Smooth muscle cell (in vitro differentiated cells): ENCODE measurements around the gene SCGB3A1. TPM values are rescaled to one million over a fixed set of nuclear protein-coding genes. Genes with fewer than 3 reads are reported as not detected.

Source experiments
- DNase-seq: peaks from one replicate; lab custom pipeline; 2025; ENCODE audit not compliant: unreplicated experiment; lab: John Stamatoyannopoulos, UW
- H2AFZ ChIP-seq: fragments of 200-600 bp; sonication (generic); 2 replicates; pipeline ENCODE4 v1.6.0; 2016; ENCODE audit warnings: antibody characterized with exemption, low read depth, mild to moderate bottlenecking
- H3F3A ChIP-seq: fragments of 200-600 bp; sonication (generic); 2 replicates; pipeline ENCODE4 v1.6.0; 2017; ENCODE audit warnings: antibody characterized with exemption, low read depth
- H3K27ac ChIP-seq: fragments of 200-600 bp; sonication (generic); 2 replicates; pipeline ENCODE4 v1.5.1; 2016; ENCODE audit warnings: low read depth, mild to moderate bottlenecking
- H3K27me3 ChIP-seq: fragments of 200-600 bp; sonication (generic); 2 replicates; pipeline ENCODE4 v1.6.1; 2016; ENCODE audit warnings: low read depth, mild to moderate bottlenecking
- H3K36me3 ChIP-seq: fragments of 200-600 bp; sonication (generic); 2 replicates; pipeline ENCODE4 v1.5.1; 2016; ENCODE audit warnings: low read depth
- H3K4me1 ChIP-seq: fragments of 200-600 bp; sonication (generic); 2 replicates; pipeline ENCODE4 v1.5.1; 2016; ENCODE audit warnings: low read depth
- H3K4me2 ChIP-seq: fragments of 200-600 bp; sonication (generic); 2 replicates; pipeline ENCODE4 v1.6.0; 2016; ENCODE audit warnings: mild to moderate bottlenecking
- H3K4me3 ChIP-seq: fragments of 200-600 bp; sonication (generic); 2 replicates; pipeline ENCODE4 v1.5.1; 2016; ENCODE audit warnings: mild to moderate bottlenecking
- H3K79me2 ChIP-seq: fragments of 200-600 bp; sonication (generic); 2 replicates; pipeline ENCODE4 v1.6.0; 2016; ENCODE audit warnings: low read depth, mild to moderate bottlenecking
- H3K9ac ChIP-seq: fragments of 200-600 bp; sonication (generic); 2 replicates; pipeline ENCODE4 v1.6.0; 2016; ENCODE audit warnings: low read depth
- H3K9me3 ChIP-seq: fragments of 200-600 bp; sonication (generic); replicated peaks from 2 replicates; pipeline ENCODE4 v1.5.1; 2016; ENCODE audit warnings: low read depth
- H4K20me1 ChIP-seq: fragments of 200-600 bp; sonication (generic); 2 replicates; pipeline ENCODE4 v1.6.0; 2016; ENCODE audit warnings: low read depth
- WGBS: methylation state at CpG from one replicate; pipeline ENCODE4 v1.1.7; 2016; ENCODE audit warnings: low lambda C conversion rate; 5-methylcytosine and 5-hydroxymethylcytosine counted together
- polyA plus RNA-seq: library from polyadenylated mRNA; unstranded; fragments of >200 nt; fragmentation: Nextera tagmentation; extraction: Ambion mirVana; gene quantifications from 2 replicates; pipeline ENCODE4 v1.2.1, GENCODE V29; 2016
- total RNA-seq: library from RNA; depleted of rRNA; stranded (reverse); fragments of >200 nt; gene quantifications from 2 replicates; pipeline ENCODE4 v1.2.3, GENCODE V29; 2014
- TF ChIP-seq, protein P1 (sequence below): fragments of 200-600 bp; sonication (generic); IDR thresholded peaks from 2 replicates; pipeline ENCODE4 v1.5.1; 2017; ENCODE audit warnings: borderline replicate concordance, mild to moderate bottlenecking, antibody characterized with exemption; ENCODE audit not compliant: insufficient read depth, poor library complexity, severe bottlenecking

Gene SCGB3A1
- total and polyA plus RNA-seq, 2 experiments from 2014 or later, result not detected

GRCh38 chr5:180607861-180608571, 16.7 kb upstream of the SCGB3A1 start:
- Histone ChIP-seq H3K4me1 (no peaks in the 10 kb centered on the region), H3K36me3 (no peaks in the 10 kb centered on the region), H3K9me3 (no peaks in the 10 kb centered on the region), H4K20me1 (no peaks in the 10 kb centered on the region), H3K4me2 (no peak overlapping the region), H2AFZ (no peak overlapping the region), H3K27ac (no peak overlapping the region), H3K79me2 (no peaks in the 10 kb centered on the region), H3K27me3 (no peaks in the 10 kb centered on the region), H3K4me3 (no peak overlapping the region), H3K9ac (no peak overlapping the region), H3F3A (no peaks in the 10 kb centered on the region)
- WGBS, result 68% methylated on average over 18 of the region's 18 CpGs
- no peak for DNase-seq
- TF ChIP-seq, protein P1, sequence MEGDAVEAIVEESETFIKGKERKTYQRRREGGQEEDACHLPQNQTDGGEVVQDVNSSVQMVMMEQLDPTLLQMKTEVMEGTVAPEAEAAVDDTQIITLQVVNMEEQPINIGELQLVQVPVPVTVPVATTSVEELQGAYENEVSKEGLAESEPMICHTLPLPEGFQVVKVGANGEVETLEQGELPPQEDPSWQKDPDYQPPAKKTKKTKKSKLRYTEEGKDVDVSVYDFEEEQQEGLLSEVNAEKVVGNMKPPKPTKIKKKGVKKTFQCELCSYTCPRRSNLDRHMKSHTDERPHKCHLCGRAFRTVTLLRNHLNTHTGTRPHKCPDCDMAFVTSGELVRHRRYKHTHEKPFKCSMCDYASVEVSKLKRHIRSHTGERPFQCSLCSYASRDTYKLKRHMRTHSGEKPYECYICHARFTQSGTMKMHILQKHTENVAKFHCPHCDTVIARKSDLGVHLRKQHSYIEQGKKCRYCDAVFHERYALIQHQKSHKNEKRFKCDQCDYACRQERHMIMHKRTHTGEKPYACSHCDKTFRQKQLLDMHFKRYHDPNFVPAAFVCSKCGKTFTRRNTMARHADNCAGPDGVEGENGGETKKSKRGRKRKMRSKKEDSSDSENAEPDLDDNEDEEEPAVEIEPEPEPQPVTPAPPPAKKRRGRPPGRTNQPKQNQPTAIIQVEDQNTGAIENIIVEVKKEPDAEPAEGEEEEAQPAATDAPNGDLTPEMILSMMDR, result no peak

GRCh38 chr5:180606215-180606785, 15.0 kb upstream of the SCGB3A1 start:
- DNase-seq, result no peak

DNA sequence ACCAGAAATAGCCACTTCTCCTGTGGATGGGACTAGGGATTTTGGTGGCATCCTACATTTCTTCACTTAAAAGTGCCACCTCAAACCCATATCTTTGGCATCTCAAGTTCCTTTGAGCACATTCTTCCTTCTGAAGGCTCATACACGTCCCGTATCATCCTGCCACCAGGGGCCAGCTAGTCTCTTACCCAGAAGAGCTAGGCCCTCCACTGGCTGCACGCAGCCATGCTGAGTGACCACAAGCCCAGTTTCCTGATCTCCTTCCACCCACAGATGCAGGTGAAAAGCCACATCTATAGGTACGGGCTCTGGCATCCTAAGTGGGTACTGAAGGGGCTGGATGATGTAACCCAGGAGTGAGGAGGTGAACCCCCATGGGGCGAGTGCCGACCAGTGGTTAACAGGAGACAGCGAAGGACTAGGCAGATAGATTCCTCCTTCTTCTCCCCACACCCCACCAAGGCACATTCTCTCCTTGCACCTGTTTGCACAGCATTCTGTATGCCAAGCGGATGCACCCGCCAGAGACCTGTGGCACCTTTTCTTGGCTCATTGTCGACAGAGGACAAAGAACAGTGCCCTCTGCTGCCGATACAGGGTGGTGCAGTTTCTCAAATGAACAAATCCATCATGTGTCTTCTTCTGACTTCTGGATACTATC, 14.4 kb upstream of the SCGB3A1 start:
- no peak overlapping the region for H3K4me3 ChIP-seq
- no peak for DNase-seq

More at GRCh38 chr5:180606215-180606785, 15.0 kb upstream of the SCGB3A1 start:
- TF ChIP-seq, protein P1, result no peak
- no peak overlapping the region for H3K4me3 ChIP-seq
- no peaks in the 10 kb centered on the region for H3K9me3 ChIP-seq
- no peaks in the 10 kb centered on the region for H4K20me1 ChIP-seq
- H3K79me2 ChIP-seq, result no peaks in the 10 kb centered on the region
- H3K9ac ChIP-seq, result no peak overlapping the region
- no peaks in the 10 kb centered on the region for H3K27me3 ChIP-seq
- H2AFZ ChIP-seq, result no peak overlapping the region
- WGBS, result 84% methylated on average over 21 of the region's 21 CpGs
- H3K36me3 ChIP-seq, result no peaks in the 10 kb centered on the region
- no peaks in the 10 kb centered on the region for H3K4me1 ChIP-seq
- H3F3A ChIP-seq, result no peaks in the 10 kb centered on the region
- no peak overlapping the region for H3K4me2 ChIP-seq
- H3K27ac ChIP-seq, result no peak overlapping the region

More for the DNA sequence above, 14.4 kb upstream of the SCGB3A1 start:
- Histone ChIP-seq H3F3A (no peaks in the 10 kb centered on the region), H3K79me2 (no peaks in the 10 kb centered on the region), H3K9me3 (no peaks in the 10 kb centered on the region), H2AFZ (no peak overlapping the region), H3K4me1 (no peaks in the 10 kb centered on the region), H3K27me3 (no peaks in the 10 kb centered on the region), H3K27ac (no peak overlapping the region), H3K9ac (no peak overlapping the region), H4K20me1 (no peaks in the 10 kb centered on the region), H3K4me2 (no peak overlapping the region), H3K36me3 (no peaks in the 10 kb centered on the region)
- TF ChIP-seq, protein P1, result peak; percentile 77
- WGBS, result 69% methylated on average over 11 of the region's 11 CpGs
